Activated CD4-positive, alpha-beta T cell treated with anti-CD3 and anti-CD28 coated beads, Interleukin-2, amount 50 U/mL, for 1 hour (primary cell): ENCODE results near the gene MRTFA.
"Not testable (repeated sequence)": the region's sequence is repeated elsewhere in the genome, so short reads cannot be mapped to it uniquely, and the experiment has no call there.

Experiments
- DNase-seq: peaks from one replicate; pipeline ENCODE4 v3.0.0-alpha.2; 2020

The MRTFA gene

GRCh38 chr22:40625794-40626193, 10.7 kb downstream of the MRTFA start:
- not testable (repeated sequence) for DNase-seq

GRCh38 chr22:40625281-40625680, 11.2 kb downstream of the MRTFA start:
- not testable (repeated sequence) for DNase-seq

- DNase-seq, result no peak
Observed at GRCh38 chr22:40624770-40625169, 11.7 kb downstream of the MRTFA start.

GRCh38 chr22:40621309-40622151, 15.0 kb downstream of the MRTFA start:
- DNase-seq, result no peak

GRCh38 chr22:40620464-40621046, 16.0 kb downstream of the MRTFA start:
- DNase-seq, result no peak

- DNase-seq, result no peak
Observed at GRCh38 chr22:40618400-40618799, 18.1 kb downstream of the MRTFA start.

- no peak for DNase-seq
Observed at GRCh38 chr22:40616578-40616977, 19.9 kb downstream of the MRTFA start.

- no peak for DNase-seq
Observed at GRCh38 chr22:40613067-40613466, 23.5 kb downstream of the MRTFA start.

- DNase-seq, result no peak
Observed at GRCh38 chr22:40612291-40612751, 24.2 kb downstream of the MRTFA start.

GRCh38 chr22:40611606-40612005, 24.9 kb downstream of the MRTFA start:
- no peak for DNase-seq

GRCh38 chr22:40610329-40610850, 26.1 kb downstream of the MRTFA start:
- DNase-seq, result no peak

GRCh38 chr22:40609216-40609615, 27.3 kb downstream of the MRTFA start:
- DNase-seq, result no peak

GRCh38 chr22:40607506-40607905, 29.0 kb downstream of the MRTFA start:
- no peak for DNase-seq

GRCh38 chr22:40606306-40606705, 30.2 kb downstream of the MRTFA start:
- DNase-seq, result no peak

- no peak for DNase-seq
Observed at GRCh38 chr22:40605761-40606160, 30.8 kb downstream of the MRTFA start.

GRCh38 chr22:40603088-40603605, 33.4 kb downstream of the MRTFA start:
- no peak for DNase-seq

- DNase-seq, result no peak
Observed at GRCh38 chr22:40602231-40602630, 34.3 kb downstream of the MRTFA start.

- DNase-seq, result no peak
Observed at GRCh38 chr22:40599731-40600130, 36.8 kb downstream of the MRTFA start.

- not testable (repeated sequence) for DNase-seq
Observed at GRCh38 chr22:40598712-40599111, 37.8 kb downstream of the MRTFA start.

GRCh38 chr22:40597526-40598430, 38.7 kb downstream of the MRTFA start:
- no peak for DNase-seq

- DNase-seq, result no peak
Observed at GRCh38 chr22:40595497-40596234, 40.9 kb downstream of the MRTFA start.

GRCh38 chr22:40594924-40595323, 41.6 kb downstream of the MRTFA start:
- no peak for DNase-seq
